ENCODE data around the gene MRPL37. TPM values are rescaled to one million over a fixed set of nuclear protein-coding genes. Genes with fewer than 3 reads are reported as not detected.

MRPL37 gene
- total RNA-seq, 2 experiments from 2014 or later: 107 to 126 TPM

DNA sequence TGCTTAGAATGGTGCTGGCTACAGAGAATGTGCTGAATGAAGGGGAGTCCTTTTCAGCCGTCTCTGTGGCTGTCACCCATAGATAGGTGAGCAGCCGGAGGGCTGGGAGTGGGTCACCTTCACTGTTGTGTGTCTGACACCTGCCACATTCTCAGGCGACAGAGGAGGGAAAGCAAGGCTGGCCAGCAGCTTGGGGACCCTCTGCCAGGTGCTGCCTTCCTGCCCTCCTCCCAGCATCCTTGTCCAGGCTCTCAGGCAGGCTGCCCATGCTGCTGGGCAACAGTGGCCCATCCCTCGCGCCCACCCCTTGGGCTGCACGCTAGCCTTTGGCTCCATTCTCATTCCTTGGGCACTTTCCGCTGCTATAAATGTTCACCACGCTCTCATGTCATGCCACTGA, 22.2 kb upstream of the MRPL37 start:
- Histone ChIP-seq H3K4me2 (ENCODE audit: low read length) (no peak overlapping the region), H3K4me3 (ENCODE audit: low read depth, low read length, poor library complexity, severe bottlenecking) (no peak overlapping the region), H4K20me1 (ENCODE audit: insufficient read depth, low read length) (no peaks in the 10 kb centered on the region), H3K9me2 (ENCODE audit: insufficient read depth, low read length) (no peaks in the 10 kb centered on the region), H3K36me3 (ENCODE audit: insufficient read depth, low read length) (peaks cover 18% of the 10 kb centered on the region), H3K9me3 (ENCODE audit: low read length) (no peaks in the 10 kb centered on the region), H3K27ac (ENCODE audit: low read depth, low read length, poor library complexity, severe bottlenecking) (no peak overlapping the region), H2AFZ (ENCODE audit: low read length) (no peak overlapping the region), H3K79me2 (ENCODE audit: insufficient read depth, low read depth, low read length) (no peaks in the 10 kb centered on the region), H3K4me1 (ENCODE audit: insufficient read depth, low read length, poor library complexity, severe bottlenecking) (no peaks in the 10 kb centered on the region)
- DNase-seq (ENCODE audit: low spot score): no peak
- no TSS peak for BruUV-seq (replicated peaks)
- POLR2A ChIA-PET: no interaction called here
- intact Hi-C loops (cut with micrococcal nuclease; ENCODE audit: unreplicated experiment): no loop called here
- TF ChIP-seq EZH2phosphoT487 (IDR thresholded peaks at IDR 0.05; ENCODE audit: borderline replicate concordance, low read depth, low read length): no peak
- no peak for TF ChIP-seq CTCF (conservative IDR thresholded peaks at IDR 0.05; ENCODE audit: low read length)
- CTCF ChIA-PET (ENCODE audit: unreplicated experiment): no interaction called here

DNA sequence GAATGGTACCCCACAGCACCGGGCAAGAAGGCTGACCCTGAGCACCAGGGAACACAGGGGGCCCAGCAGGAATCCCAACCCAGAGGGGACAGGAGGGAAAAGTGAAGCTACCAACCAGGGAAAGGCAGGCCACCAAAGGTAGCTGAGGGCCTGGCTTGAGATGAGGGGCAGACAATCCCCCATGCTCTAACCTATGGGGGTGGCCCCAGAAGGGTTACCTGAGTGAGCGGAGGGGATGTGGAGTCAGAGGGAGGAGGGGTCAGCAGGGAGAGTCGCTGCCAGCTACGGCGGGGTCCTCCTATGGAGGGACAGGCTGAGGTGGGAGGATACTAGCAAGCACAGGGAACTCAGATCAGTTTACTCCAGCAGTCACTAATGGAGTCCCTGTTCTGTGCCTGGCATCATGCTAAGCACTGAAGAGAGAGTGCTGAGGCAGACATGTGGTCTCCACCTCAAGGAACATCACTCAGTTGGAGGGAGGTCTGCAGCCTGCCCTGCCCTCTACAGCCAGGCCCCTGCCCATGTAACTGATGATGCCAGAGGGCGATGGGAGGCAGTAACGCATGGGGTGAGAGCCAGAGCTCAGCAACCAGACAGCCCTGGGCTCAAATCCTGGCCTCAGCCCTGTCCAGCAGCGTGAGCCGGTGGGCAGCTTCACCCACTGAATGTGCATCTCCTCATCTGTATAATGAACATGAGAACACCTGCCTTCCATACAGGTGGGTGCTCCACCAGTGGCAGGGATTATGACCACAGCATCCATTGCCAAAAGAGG, 21.5 kb upstream of the MRPL37 start:
- Histone ChIP-seq H3K36me3 (ENCODE audit: insufficient read depth, low read length) (peaks cover 18% of the 10 kb centered on the region), H3K9me3 (ENCODE audit: low read length) (no peaks in the 10 kb centered on the region), H3K4me3 (ENCODE audit: low read depth, low read length, poor library complexity, severe bottlenecking) (no peak overlapping the region), H3K9me2 (ENCODE audit: insufficient read depth, low read length) (no peaks in the 10 kb centered on the region), H2AFZ (ENCODE audit: low read length) (no peak overlapping the region), H4K20me1 (ENCODE audit: insufficient read depth, low read length) (no peaks in the 10 kb centered on the region), H3K4me2 (ENCODE audit: low read length) (no peak overlapping the region), H3K27ac (ENCODE audit: low read depth, low read length, poor library complexity, severe bottlenecking) (no peak overlapping the region), H3K4me1 (ENCODE audit: insufficient read depth, low read length, poor library complexity, severe bottlenecking) (no peaks in the 10 kb centered on the region), H3K79me2 (ENCODE audit: insufficient read depth, low read depth, low read length) (no peaks in the 10 kb centered on the region)
- intact Hi-C loops (cut with micrococcal nuclease; ENCODE audit: unreplicated experiment): no loop called here
- BruUV-seq (replicated peaks): no TSS peak
- ChIA-PET POLR2A (interaction anchor here (1.2 kb wide), 1 partner anchor 11 kb away, joined by 4 read pairs; no protein-coding TSS in a partner anchor), CTCF (ENCODE audit: unreplicated experiment) (no interaction called here)
- no peak for TF ChIP-seq EZH2phosphoT487 (IDR thresholded peaks at IDR 0.05; ENCODE audit: borderline replicate concordance, low read depth, low read length)
- TF ChIP-seq CTCF (conservative IDR thresholded peaks at IDR 0.05; ENCODE audit: low read length): no peak
- no peak for DNase-seq (ENCODE audit: low spot score)

DNA sequence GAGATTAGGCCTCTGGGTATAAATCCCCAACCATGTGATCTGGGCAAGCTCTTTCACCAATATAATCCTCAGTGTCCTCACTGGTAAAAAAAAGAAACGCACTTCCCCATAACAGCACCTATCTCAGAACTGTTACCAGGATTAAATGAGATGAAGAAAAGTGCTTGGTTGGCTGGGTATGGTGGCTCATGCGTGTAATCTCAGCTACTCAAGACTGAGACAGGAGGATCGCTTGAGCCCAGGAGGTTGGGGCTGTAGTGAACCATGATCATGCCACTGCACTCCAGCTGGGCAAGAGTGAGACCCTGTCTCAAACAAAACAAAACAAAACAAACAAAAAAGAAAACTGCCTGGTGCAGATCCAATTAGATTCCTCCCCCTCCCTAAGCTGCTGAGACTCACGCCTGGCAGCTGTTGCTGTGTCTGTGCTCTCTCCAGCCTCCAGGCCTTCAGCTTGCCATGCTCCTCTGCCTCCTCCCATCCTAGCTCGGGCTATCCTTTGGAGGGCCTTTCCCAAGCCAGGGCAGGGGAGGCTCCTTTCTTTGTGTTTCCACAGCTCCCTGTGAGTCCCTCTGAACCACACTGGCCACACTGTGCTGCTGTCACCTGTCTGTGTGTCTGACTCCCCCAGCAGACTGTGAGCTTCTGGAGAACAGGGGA, 19.1 kb upstream of the MRPL37 start:
- intact Hi-C loops (cut with micrococcal nuclease; ENCODE audit: unreplicated experiment): loop anchor here (1.0 kb wide), 1 partner anchor 308 kb away; no protein-coding TSS in a partner anchor
- Histone ChIP-seq H3K27ac (ENCODE audit: low read depth, low read length, poor library complexity, severe bottlenecking) (no peak overlapping the region), H3K4me2 (ENCODE audit: low read length) (no peak overlapping the region), H3K4me3 (ENCODE audit: low read depth, low read length, poor library complexity, severe bottlenecking) (no peak overlapping the region), H3K36me3 (ENCODE audit: insufficient read depth, low read length) (peaks cover 24% of the 10 kb centered on the region), H3K9me3 (ENCODE audit: low read length) (no peaks in the 10 kb centered on the region), H3K9me2 (ENCODE audit: insufficient read depth, low read length) (no peaks in the 10 kb centered on the region), H3K79me2 (ENCODE audit: insufficient read depth, low read depth, low read length) (no peaks in the 10 kb centered on the region), H2AFZ (ENCODE audit: low read length) (no peak overlapping the region), H4K20me1 (ENCODE audit: insufficient read depth, low read length) (no peaks in the 10 kb centered on the region), H3K4me1 (ENCODE audit: insufficient read depth, low read length, poor library complexity, severe bottlenecking) (no peaks in the 10 kb centered on the region)
- BruUV-seq (replicated peaks): no TSS peak
- no peak for DNase-seq (ENCODE audit: low spot score)
- no peak for TF ChIP-seq CTCF (conservative IDR thresholded peaks at IDR 0.05; ENCODE audit: low read length)
- TF ChIP-seq EZH2phosphoT487 (IDR thresholded peaks at IDR 0.05; ENCODE audit: borderline replicate concordance, low read depth, low read length): no peak
- CTCF ChIA-PET (ENCODE audit: unreplicated experiment): interaction anchor here (0.6 kb wide), 1 partner anchor 64 kb away, joined by 6 read pairs; no protein-coding TSS in a partner anchor
- POLR2A ChIA-PET: no interaction called here

All from OCI-LY7 (cell line).